Measurements from ENCODE around the gene AMIGO2.
A peak's percentile ranks its signal among the peaks of the same experiment; 100 is the strongest.

AMIGO2 gene

DNA sequence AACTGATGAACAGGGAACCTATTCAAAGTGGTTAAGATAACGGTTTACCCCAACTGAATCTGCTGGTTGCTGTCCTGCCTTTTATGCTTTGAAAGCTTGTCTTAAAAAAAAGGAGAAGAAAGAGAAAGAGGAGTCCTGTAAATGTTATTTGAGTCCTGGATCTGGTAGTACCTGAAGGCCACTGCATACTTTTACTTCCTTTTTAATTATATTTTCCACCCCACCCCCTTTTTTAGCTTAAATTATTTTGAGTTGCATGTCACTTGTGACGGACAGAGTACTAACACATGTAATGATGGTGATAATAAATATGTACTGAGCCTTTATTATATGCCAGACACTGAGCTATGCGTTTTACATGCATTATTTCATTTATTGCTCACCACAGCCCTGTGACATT, 2.5 kb upstream of the AMIGO2 start:
- TF ChIP-seq, protein P1, sequence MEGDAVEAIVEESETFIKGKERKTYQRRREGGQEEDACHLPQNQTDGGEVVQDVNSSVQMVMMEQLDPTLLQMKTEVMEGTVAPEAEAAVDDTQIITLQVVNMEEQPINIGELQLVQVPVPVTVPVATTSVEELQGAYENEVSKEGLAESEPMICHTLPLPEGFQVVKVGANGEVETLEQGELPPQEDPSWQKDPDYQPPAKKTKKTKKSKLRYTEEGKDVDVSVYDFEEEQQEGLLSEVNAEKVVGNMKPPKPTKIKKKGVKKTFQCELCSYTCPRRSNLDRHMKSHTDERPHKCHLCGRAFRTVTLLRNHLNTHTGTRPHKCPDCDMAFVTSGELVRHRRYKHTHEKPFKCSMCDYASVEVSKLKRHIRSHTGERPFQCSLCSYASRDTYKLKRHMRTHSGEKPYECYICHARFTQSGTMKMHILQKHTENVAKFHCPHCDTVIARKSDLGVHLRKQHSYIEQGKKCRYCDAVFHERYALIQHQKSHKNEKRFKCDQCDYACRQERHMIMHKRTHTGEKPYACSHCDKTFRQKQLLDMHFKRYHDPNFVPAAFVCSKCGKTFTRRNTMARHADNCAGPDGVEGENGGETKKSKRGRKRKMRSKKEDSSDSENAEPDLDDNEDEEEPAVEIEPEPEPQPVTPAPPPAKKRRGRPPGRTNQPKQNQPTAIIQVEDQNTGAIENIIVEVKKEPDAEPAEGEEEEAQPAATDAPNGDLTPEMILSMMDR (IDR thresholded peaks at IDR 0.05; ENCODE audit: insufficient read depth, low read depth, low read length, missing control alignments): no peak
- no peak overlapping the region for H3K4me3 ChIP-seq (ENCODE audit: low read depth, low read length)
- no peak for DNase-seq (ENCODE audit: low read depth)

- TF ChIP-seq, protein P1 (IDR thresholded peaks at IDR 0.05; ENCODE audit: insufficient read depth, low read depth, low read length, missing control alignments): no peak
- DNase-seq (ENCODE audit: low read depth): no peak
- H3K4me3 ChIP-seq (ENCODE audit: low read depth, low read length): no peak overlapping the region
Observed at GRCh38 chr12:47080725-47081502, 1.2 kb upstream of the AMIGO2 start.

DNA sequence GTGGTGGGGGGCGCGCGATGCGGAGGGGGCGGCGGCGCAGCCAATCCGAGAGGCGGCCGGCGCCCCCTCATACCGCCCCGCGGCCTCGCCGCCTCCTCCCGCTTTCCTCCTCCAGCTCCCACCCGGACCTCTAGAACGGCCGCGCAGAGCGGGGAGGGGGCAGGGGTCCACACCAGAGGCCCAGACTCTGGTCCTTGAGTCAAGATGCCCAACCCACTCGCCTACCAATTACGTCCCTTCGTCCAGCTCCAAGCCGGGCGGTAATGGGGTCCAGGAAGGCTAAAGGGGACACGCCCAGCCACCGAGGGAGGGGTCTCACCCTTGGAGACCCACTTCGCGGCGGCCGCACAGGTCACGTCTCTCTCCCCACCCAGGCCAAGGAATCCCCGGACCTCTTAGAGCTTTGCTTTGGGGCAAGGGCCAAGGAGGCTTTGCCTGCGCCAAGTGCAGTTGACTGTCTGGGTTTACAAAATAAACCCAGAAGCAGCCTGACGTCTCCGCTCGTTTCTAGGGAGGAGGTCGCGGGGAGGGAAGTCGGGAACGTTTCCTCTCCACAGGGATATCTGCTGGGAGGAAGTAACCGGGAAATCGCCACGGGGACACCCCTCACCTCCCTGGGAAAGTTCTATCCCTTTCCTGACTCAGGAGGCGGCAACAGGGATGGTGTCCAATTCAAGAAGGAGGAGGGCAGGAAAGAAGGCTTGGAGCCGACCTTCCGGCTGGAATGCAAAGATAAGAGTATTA, 394 bp upstream of the AMIGO2 start:
- DNase-seq (ENCODE audit: low read depth): no peak
- TF ChIP-seq, protein P1 (IDR thresholded peaks at IDR 0.05; ENCODE audit: insufficient read depth, low read depth, low read length, missing control alignments): no peak
- peak overlapping the region; percentile 8 for H3K4me3 ChIP-seq (ENCODE audit: low read depth, low read length)

GRCh38 chr12:47078733-47079467, 859 bp downstream of the AMIGO2 start:
- DNase-seq (ENCODE audit: low read depth): no peak
- H3K4me3 ChIP-seq (ENCODE audit: low read depth, low read length): no peak overlapping the region; the same call in 1 of the 2 replicates
- TF ChIP-seq, protein P1 (IDR thresholded peaks at IDR 0.05; ENCODE audit: insufficient read depth, low read depth, low read length, missing control alignments): no peak

- TF ChIP-seq, protein P1 (IDR thresholded peaks at IDR 0.05; ENCODE audit: insufficient read depth, low read depth, low read length, missing control alignments): no peak
- DNase-seq (ENCODE audit: low read depth): no peak
- no peak overlapping the region for H3K4me3 ChIP-seq (ENCODE audit: low read depth, low read length)
Observed at GRCh38 chr12:47078086-47078395, 1.7 kb downstream of the AMIGO2 start.

DNA sequence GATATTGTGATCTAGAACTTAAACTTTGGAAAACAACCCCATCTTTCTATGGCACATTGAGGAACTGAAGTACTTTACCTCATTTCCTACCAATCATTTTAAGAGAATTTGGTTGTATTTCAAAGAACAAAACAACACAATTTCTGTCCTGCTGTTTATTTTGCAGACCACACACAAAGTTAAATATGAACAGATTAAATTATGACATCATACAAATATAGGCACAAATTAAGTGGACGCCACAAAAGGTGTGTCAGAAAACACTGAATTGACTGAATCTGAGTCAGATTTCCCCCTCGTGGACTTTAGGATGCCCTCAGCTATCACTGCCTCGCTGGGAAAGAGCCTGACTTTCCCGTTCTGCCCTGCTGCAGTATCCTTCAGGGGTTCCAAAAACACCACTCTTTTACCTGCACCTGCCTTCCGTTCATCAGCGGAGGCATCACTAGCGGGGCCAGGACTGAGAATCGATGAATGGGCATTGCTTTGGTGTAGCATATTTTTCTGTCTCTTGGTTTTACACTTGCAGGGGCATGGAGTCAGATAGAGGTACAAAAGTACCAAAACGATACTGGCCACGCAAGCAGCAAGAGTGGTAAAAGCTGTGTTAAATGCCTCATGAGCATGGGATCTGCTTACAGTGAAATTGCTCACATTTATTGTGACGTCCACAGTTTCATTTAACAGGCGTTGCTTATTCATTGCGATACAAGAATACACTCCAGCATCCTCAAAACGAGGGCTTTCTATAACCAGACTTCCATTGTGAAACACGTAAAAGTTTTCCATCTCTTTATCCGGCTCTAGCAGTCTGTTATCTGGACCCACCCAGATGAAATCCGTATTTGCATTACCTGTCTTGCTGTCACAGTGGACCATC, 2.3 kb downstream of the AMIGO2 start:
- no peak overlapping the region for H3K4me3 ChIP-seq (ENCODE audit: low read depth, low read length)
- no peak for DNase-seq (ENCODE audit: low read depth)
- TF ChIP-seq, protein P1 (IDR thresholded peaks at IDR 0.05; ENCODE audit: insufficient read depth, low read depth, low read length, missing control alignments): no peak
